Smooth muscle cell (in vitro differentiated cells): ENCODE data around the gene MARK1. TPM values are rescaled to one million over a fixed set of nuclear protein-coding genes. Genes with fewer than 3 reads are reported as not detected.

Experiments
- DNase-seq: peaks from one replicate; lab custom pipeline; 2025; ENCODE audit not compliant: unreplicated experiment; lab: John Stamatoyannopoulos, UW
- H2AFZ ChIP-seq: fragments of 200-600 bp; sonication (generic); 2 replicates; pipeline ENCODE4 v1.6.0; 2016; ENCODE audit warnings: antibody characterized with exemption, low read depth, mild to moderate bottlenecking
- H3F3A ChIP-seq: fragments of 200-600 bp; sonication (generic); 2 replicates; pipeline ENCODE4 v1.6.0; 2017; ENCODE audit warnings: antibody characterized with exemption, low read depth
- H3K27ac ChIP-seq: fragments of 200-600 bp; sonication (generic); 2 replicates; pipeline ENCODE4 v1.5.1; 2016; ENCODE audit warnings: low read depth, mild to moderate bottlenecking
- H3K27me3 ChIP-seq: fragments of 200-600 bp; sonication (generic); 2 replicates; pipeline ENCODE4 v1.6.1; 2016; ENCODE audit warnings: low read depth, mild to moderate bottlenecking
- H3K36me3 ChIP-seq: fragments of 200-600 bp; sonication (generic); 2 replicates; pipeline ENCODE4 v1.5.1; 2016; ENCODE audit warnings: low read depth
- H3K4me1 ChIP-seq: fragments of 200-600 bp; sonication (generic); 2 replicates; pipeline ENCODE4 v1.5.1; 2016; ENCODE audit warnings: low read depth
- H3K4me2 ChIP-seq: fragments of 200-600 bp; sonication (generic); 2 replicates; pipeline ENCODE4 v1.6.0; 2016; ENCODE audit warnings: mild to moderate bottlenecking
- H3K4me3 ChIP-seq: fragments of 200-600 bp; sonication (generic); 2 replicates; pipeline ENCODE4 v1.5.1; 2016; ENCODE audit warnings: mild to moderate bottlenecking
- H3K79me2 ChIP-seq: fragments of 200-600 bp; sonication (generic); 2 replicates; pipeline ENCODE4 v1.6.0; 2016; ENCODE audit warnings: low read depth, mild to moderate bottlenecking
- H3K9ac ChIP-seq: fragments of 200-600 bp; sonication (generic); 2 replicates; pipeline ENCODE4 v1.6.0; 2016; ENCODE audit warnings: low read depth
- H3K9me3 ChIP-seq: fragments of 200-600 bp; sonication (generic); replicated peaks from 2 replicates; pipeline ENCODE4 v1.5.1; 2016; ENCODE audit warnings: low read depth
- H4K20me1 ChIP-seq: fragments of 200-600 bp; sonication (generic); 2 replicates; pipeline ENCODE4 v1.6.0; 2016; ENCODE audit warnings: low read depth
- WGBS: methylation state at CpG from one replicate; pipeline ENCODE4 v1.1.7; 2016; ENCODE audit warnings: low lambda C conversion rate; 5-methylcytosine and 5-hydroxymethylcytosine counted together
- polyA plus RNA-seq: library from polyadenylated mRNA; unstranded; fragments of >200 nt; fragmentation: Nextera tagmentation; extraction: Ambion mirVana; gene quantifications from 2 replicates; pipeline ENCODE4 v1.2.1, GENCODE V29; 2016
- total RNA-seq: library from RNA; depleted of rRNA; stranded (reverse); fragments of >200 nt; gene quantifications from 2 replicates; pipeline ENCODE4 v1.2.3, GENCODE V29; 2014
- TF ChIP-seq, protein P1 (sequence below): fragments of 200-600 bp; sonication (generic); IDR thresholded peaks from 2 replicates; pipeline ENCODE4 v1.5.1; 2017; ENCODE audit warnings: borderline replicate concordance, mild to moderate bottlenecking, antibody characterized with exemption; ENCODE audit not compliant: insufficient read depth, poor library complexity, severe bottlenecking

Gene MARK1
- total and polyA plus RNA-seq, 2 experiments from 2014 or later: 4.4 to 5.5 TPM

DNA sequence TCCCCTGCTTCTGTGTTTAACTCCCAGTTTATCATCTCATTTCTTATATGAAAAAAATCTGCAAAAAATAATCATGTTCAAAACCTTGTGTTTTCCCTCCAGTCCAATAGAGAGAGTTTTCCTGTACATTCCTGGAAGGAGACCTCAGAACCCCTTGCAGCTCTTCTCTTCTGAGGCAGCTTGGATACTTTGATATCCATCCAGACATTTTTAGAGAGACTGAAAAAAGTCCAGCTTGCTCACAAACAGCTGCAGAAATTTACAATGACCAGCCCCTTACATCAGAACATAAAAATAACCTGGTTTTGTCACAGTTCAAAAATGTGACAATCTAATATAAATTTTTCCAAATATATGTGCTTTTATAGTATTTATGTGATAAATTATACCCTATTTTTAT lies 88.9 kb downstream of the MARK1 start:
- DNase-seq: no peak

DNA sequence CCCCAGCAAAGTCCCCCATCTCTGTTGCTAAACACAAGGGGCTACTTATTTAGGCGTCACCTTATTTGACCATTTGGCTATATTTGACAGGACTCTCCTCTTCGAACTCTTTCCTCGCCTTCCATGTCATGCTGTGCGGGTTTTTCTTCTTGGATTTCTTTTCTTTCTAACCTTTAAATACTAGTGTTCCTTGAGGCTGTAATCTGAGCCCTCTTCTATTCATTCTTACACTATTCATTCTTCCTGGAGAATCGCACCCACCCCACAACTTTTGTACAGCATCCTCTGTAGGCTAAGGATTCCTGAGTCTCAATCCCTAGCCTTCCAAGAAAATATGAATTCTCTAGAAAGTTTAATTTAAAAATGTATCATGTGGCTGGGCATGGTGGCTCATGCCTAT lies 100.5 kb downstream of the MARK1 start:
- no peak overlapping the region for H3K9ac ChIP-seq
- no peak overlapping the region for H3K4me3 ChIP-seq
- no peaks in the 10 kb centered on the region for H3K27me3 ChIP-seq
- no peaks in the 10 kb centered on the region for H3K36me3 ChIP-seq
- no peak overlapping the region for H3K27ac ChIP-seq
- H3F3A ChIP-seq: no peaks in the 10 kb centered on the region
- H3K9me3 ChIP-seq: no peaks in the 10 kb centered on the region
- H3K4me1 ChIP-seq: no peaks in the 10 kb centered on the region
- WGBS: 94% methylated on average over 5 of the region's 5 CpGs
- no peak overlapping the region for H2AFZ ChIP-seq
- DNase-seq: no peak
- H3K4me2 ChIP-seq: no peak overlapping the region
- H3K79me2 ChIP-seq: no peaks in the 10 kb centered on the region
- TF ChIP-seq, protein P1, sequence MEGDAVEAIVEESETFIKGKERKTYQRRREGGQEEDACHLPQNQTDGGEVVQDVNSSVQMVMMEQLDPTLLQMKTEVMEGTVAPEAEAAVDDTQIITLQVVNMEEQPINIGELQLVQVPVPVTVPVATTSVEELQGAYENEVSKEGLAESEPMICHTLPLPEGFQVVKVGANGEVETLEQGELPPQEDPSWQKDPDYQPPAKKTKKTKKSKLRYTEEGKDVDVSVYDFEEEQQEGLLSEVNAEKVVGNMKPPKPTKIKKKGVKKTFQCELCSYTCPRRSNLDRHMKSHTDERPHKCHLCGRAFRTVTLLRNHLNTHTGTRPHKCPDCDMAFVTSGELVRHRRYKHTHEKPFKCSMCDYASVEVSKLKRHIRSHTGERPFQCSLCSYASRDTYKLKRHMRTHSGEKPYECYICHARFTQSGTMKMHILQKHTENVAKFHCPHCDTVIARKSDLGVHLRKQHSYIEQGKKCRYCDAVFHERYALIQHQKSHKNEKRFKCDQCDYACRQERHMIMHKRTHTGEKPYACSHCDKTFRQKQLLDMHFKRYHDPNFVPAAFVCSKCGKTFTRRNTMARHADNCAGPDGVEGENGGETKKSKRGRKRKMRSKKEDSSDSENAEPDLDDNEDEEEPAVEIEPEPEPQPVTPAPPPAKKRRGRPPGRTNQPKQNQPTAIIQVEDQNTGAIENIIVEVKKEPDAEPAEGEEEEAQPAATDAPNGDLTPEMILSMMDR: no peak
- no peaks in the 10 kb centered on the region for H4K20me1 ChIP-seq

More for the DNA sequence above, 88.9 kb downstream of the MARK1 start:
- Histone ChIP-seq H3K4me3 (no peak overlapping the region), H3K79me2 (no peaks in the 10 kb centered on the region), H3K9me3 (no peaks in the 10 kb centered on the region), H3K4me2 (no peak overlapping the region), H3K4me1 (no peaks in the 10 kb centered on the region), H4K20me1 (no peaks in the 10 kb centered on the region), H3K36me3 (no peaks in the 10 kb centered on the region), H3K27ac (no peak overlapping the region), H3K9ac (no peak overlapping the region), H2AFZ (no peak overlapping the region), H3K27me3 (no peaks in the 10 kb centered on the region), H3F3A (no peaks in the 10 kb centered on the region)
- TF ChIP-seq, protein P1: no peak

DNA sequence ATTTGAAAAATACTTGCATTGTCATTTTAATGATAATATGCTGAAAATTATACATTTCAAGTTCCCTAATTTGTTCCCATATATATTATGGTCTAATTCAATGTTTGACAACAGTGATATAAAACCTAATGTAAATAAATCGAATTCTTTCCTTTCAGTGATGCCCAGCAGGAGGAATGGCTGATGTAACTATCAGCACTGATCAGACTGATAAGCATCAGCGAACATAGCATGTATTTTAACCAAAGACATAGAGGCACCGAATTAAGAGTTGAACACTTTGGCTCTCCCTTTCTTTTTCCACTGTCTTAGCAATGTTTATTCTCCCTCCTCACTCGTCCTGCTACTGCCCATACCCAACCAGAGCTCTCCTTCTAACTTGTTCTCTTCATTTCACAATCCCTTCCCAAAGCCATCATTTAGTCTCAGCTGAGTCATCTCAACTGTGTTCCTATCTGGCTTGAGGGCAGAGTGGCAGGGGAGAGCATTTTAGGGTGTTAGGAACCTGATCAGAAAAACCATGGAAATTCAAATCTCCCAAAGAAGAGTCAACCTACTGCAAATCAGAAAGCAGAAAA lies 103.4 kb downstream of the MARK1 start:
- WGBS: 68% methylated on average over 4 of the region's 4 CpGs
- H3K9me3 ChIP-seq: no peaks in the 10 kb centered on the region

DNA sequence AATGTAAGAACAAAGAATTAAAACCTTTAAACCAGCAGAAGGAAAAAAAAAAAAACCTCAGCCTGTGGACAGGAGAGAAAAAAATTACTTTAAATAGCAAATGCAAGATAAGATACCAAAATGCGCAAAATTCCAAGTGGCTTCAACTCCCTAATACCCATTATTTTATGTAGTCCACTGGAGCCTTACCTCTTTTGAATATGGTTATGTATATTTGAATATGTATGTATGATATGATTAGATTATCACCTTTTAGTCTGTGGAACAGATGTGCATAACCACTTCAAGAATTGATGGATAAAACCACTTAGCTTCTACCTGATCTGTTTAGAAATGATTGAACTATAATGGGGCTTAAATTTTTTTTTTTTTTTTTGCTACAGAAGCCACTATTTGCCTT lies 109.8 kb downstream of the MARK1 start:
- TF ChIP-seq, protein P1: no peak
- no peak overlapping the region for H3K4me3 ChIP-seq
- no peaks in the 10 kb centered on the region for H3K4me1 ChIP-seq
- no peaks in the 10 kb centered on the region for H3K27me3 ChIP-seq
- H3K27ac ChIP-seq: no peak overlapping the region
- no peaks in the 10 kb centered on the region for H4K20me1 ChIP-seq
- DNase-seq: no peak
- no peak overlapping the region for H2AFZ ChIP-seq
- no peaks in the 10 kb centered on the region for H3F3A ChIP-seq
- WGBS: 97% methylated on average over 1 of the region's 1 CpG
- no peaks in the 10 kb centered on the region for H3K9me3 ChIP-seq
- no peaks in the 10 kb centered on the region for H3K79me2 ChIP-seq
- no peak overlapping the region for H3K9ac ChIP-seq
- H3K36me3 ChIP-seq: no peaks in the 10 kb centered on the region
- no peak overlapping the region for H3K4me2 ChIP-seq

More for the DNA sequence above, 103.4 kb downstream of the MARK1 start:
- Histone ChIP-seq H3K4me3 (no peak overlapping the region), H3K4me1 (no peaks in the 10 kb centered on the region), H3K79me2 (no peaks in the 10 kb centered on the region), H3K36me3 (no peaks in the 10 kb centered on the region), H3F3A (no peaks in the 10 kb centered on the region), H4K20me1 (no peaks in the 10 kb centered on the region), H3K9ac (no peak overlapping the region), H3K4me2 (no peak overlapping the region), H3K27ac (no peak overlapping the region), H2AFZ (no peak overlapping the region), H3K27me3 (no peaks in the 10 kb centered on the region)
- no peak for DNase-seq
- TF ChIP-seq, protein P1: no peak
